Measurements from ENCODE around the gene RAB28. TPM values are rescaled to one million over a fixed set of nuclear protein-coding genes. Genes with fewer than 3 reads are reported as not detected.
"Not testable (repeated sequence)": the region's sequence is repeated elsewhere in the genome, so short reads cannot be mapped to it uniquely, and the experiment has no call there.

The RAB28 gene
- total RNA-seq, 4 donors from 2014 or later: 9.7 to 32.6 (median 21.2) TPM

- no peak for DNase-seq
- intact Hi-C loops (cut with DNase I; ENCODE audit: low total_unique reads): no loop called here
These were observed 56.4 kb downstream of the RAB28 start for GRCh38 chr4:13427599-13428325.

GRCh38 chr4:13415068-13415785, 68.9 kb downstream of the RAB28 start:
- H3K4me3 ChIP-seq: no peak overlapping the region
- H3K27ac ChIP-seq: no peak overlapping the region
- TF ChIP-seq POLR2A (IDR thresholded peaks at IDR 0.05) (no peak), CTCF (IDR thresholded peaks at IDR 0.05) (no peak)
- H3K4me1 ChIP-seq: no peaks in the 10 kb centered on the region
- no peaks in the 10 kb centered on the region for H3K36me3 ChIP-seq
- DNase-seq: no peak
- intact Hi-C loops (cut with DNase I; ENCODE audit: low total_unique reads): no loop called here
- H3K9me3 ChIP-seq: no peaks in the 10 kb centered on the region
- H3K27me3 ChIP-seq: no peaks in the 10 kb centered on the region

More at GRCh38 chr4:13427599-13428325, 56.4 kb downstream of the RAB28 start:
- Histone ChIP-seq H3K36me3 (no peaks in the 10 kb centered on the region), H3K4me1 (no peaks in the 10 kb centered on the region), H3K27me3 (no peaks in the 10 kb centered on the region), H3K9me3 (no peaks in the 10 kb centered on the region), H3K4me3 (no peak overlapping the region), H3K27ac (no peak overlapping the region)
- TF ChIP-seq CTCF (IDR thresholded peaks at IDR 0.05) (no peak), POLR2A (IDR thresholded peaks at IDR 0.05) (no peak)

GRCh38 chr4:13413729-13414437, 70.3 kb downstream of the RAB28 start:
- no peak for DNase-seq
- no peak overlapping the region for H3K4me3 ChIP-seq
- no peak overlapping the region for H3K27ac ChIP-seq
- no peaks in the 10 kb centered on the region for H3K9me3 ChIP-seq
- no peaks in the 10 kb centered on the region for H3K27me3 ChIP-seq
- TF ChIP-seq CTCF (IDR thresholded peaks at IDR 0.05) (no peak), POLR2A (IDR thresholded peaks at IDR 0.05) (no peak)
- intact Hi-C loops (cut with DNase I; ENCODE audit: low total_unique reads): no loop called here
- H3K36me3 ChIP-seq: no peaks in the 10 kb centered on the region
- H3K4me1 ChIP-seq: no peaks in the 10 kb centered on the region

GRCh38 chr4:13411942-13412341, 72.2 kb downstream of the RAB28 start:
- no peaks in the 10 kb centered on the region for H3K36me3 ChIP-seq
- DNase-seq: no peak
- no peak for TF ChIP-seq POLR2A (IDR thresholded peaks at IDR 0.05)
- H3K9me3 ChIP-seq: no peaks in the 10 kb centered on the region
- H3K4me3 ChIP-seq: no peak overlapping the region
- intact Hi-C loops (cut with DNase I; ENCODE audit: low total_unique reads): no loop called here
- H3K27me3 ChIP-seq: no peaks in the 10 kb centered on the region
- H3K4me1 ChIP-seq: no peaks in the 10 kb centered on the region
- H3K27ac ChIP-seq: no peak overlapping the region

- no peak for TF ChIP-seq POLR2A (IDR thresholded peaks at IDR 0.05)
- no peak for TF ChIP-seq CTCF (IDR thresholded peaks at IDR 0.05)
- intact Hi-C loops (cut with DNase I; ENCODE audit: low total_unique reads): no loop called here
- no peak overlapping the region for H3K27ac ChIP-seq
- H3K4me3 ChIP-seq: no peak overlapping the region
- H3K36me3 ChIP-seq: no peaks in the 10 kb centered on the region
- no peaks in the 10 kb centered on the region for H3K9me3 ChIP-seq
- H3K27me3 ChIP-seq: no peaks in the 10 kb centered on the region
- H3K4me1 ChIP-seq: no peaks in the 10 kb centered on the region
- DNase-seq: no peak
These were observed 74.8 kb downstream of the RAB28 start for GRCh38 chr4:13409324-13409723.

- intact Hi-C loops (cut with DNase I; ENCODE audit: low total_unique reads); H3K4me1 ChIP-seq; H3K27me3 ChIP-seq; H3K4me3 ChIP-seq; H3K9me3 ChIP-seq; DNase-seq; H3K27ac ChIP-seq; H3K36me3 ChIP-seq: not testable (repeated sequence)
These were observed 78.0 kb downstream of the RAB28 start for GRCh38 chr4:13406156-13406555.

Data from uterus (tissue), 4 donors.